Measurements from ENCODE around the gene ESRRA.
"Not testable (repeated sequence)": the region's sequence is repeated elsewhere in the genome, so short reads cannot be mapped to it uniquely, and the experiment has no call there.

The ESRRA gene

DNA sequence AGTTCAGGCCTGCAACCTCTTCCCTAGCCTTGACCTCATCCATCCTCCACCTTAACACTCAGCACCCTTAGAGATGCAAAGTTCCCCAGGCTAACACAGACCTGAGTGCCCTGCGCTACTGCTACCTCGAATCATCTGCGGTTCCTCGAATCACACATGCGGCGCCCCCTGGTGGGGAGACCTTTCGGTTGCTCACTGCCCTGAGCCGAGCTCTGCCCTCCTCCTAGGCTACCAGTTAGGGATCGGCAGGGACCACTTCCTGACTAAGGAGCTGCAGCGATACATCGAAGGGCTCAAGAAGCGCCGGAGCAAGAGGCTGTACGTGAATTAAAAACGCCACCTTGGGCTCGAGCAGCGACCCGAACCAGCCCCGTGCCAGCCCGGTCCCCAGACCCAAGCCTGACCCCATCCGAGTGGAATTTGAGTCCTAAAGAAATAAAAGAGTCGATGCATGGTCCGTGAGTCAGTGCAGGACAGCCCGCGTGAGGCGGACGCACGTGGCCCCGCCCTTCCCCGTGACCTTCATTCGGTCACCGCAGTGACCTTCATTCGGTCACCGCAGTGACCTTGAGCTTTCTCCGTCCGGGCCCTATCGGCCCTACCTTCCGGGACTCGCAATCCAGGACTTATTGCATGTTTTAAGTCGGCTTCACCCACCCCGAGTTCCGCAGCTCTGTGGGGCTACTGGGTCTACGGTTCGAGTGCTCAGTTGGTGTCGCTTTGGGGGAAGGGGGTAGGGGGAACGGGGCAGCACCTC lies 830 bp upstream of the ESRRA start:
- TF ChIP-seq, protein P1, sequence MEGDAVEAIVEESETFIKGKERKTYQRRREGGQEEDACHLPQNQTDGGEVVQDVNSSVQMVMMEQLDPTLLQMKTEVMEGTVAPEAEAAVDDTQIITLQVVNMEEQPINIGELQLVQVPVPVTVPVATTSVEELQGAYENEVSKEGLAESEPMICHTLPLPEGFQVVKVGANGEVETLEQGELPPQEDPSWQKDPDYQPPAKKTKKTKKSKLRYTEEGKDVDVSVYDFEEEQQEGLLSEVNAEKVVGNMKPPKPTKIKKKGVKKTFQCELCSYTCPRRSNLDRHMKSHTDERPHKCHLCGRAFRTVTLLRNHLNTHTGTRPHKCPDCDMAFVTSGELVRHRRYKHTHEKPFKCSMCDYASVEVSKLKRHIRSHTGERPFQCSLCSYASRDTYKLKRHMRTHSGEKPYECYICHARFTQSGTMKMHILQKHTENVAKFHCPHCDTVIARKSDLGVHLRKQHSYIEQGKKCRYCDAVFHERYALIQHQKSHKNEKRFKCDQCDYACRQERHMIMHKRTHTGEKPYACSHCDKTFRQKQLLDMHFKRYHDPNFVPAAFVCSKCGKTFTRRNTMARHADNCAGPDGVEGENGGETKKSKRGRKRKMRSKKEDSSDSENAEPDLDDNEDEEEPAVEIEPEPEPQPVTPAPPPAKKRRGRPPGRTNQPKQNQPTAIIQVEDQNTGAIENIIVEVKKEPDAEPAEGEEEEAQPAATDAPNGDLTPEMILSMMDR (IDR thresholded peaks at IDR 0.05; ENCODE audit: borderline replicate concordance, control extremely low read depth, extremely low read depth, insufficient read depth, missing control alignments), result peak; percentile 88
- peak; percentile 88 for DNase-seq (ENCODE audit: low spot score)
- in situ Hi-C loops (cut with MboI; ENCODE audit: low sequenced_read_pairs, unreplicated experiment), result no loop called here

DNA sequence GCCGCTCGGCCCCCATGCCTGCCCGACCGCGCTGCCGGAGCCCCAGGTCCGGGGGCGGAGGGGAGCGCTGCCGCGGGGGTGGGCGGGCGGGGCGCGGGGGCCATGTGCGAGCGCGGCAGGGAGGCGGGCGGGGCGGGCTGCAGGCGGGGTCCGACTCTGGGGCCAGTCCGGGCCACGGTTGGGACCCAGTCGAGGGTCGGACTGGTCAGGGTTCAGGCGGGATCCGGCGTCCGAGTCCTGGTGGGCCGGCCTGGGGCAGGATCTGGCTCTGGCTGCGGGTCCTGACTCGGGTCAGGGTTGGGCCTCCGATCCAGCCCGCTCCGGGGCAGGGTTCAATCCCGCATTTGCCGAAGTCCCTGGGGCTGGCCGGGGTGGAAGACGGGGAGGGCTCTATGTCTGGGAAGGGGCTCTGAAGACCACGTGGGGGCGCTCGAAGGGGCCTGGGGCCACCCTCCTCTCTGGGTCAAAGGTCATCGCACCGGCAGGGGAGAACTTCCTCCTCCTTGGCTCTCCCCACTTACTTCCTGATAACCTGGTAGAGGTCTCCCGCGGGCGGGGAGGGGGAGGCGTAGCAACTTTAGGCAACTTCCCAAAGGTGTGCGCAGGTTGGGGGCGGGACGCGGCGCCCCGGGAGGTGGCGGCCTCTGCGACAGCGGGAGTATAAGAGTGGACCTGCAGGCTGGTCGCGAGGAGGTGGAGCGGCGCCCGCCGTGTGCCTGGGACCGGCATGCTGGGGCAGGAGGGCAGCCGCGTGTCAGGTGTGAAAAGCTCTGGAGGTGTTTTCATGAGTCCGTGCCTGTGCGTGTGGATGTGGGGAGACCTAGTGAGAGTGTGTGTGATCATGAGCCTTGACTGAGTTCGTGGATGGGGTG lies 603 bp downstream of the ESRRA start:
- TF ChIP-seq, protein P1 (IDR thresholded peaks at IDR 0.05; ENCODE audit: borderline replicate concordance, control extremely low read depth, extremely low read depth, insufficient read depth, missing control alignments), result peak; percentile 43
- in situ Hi-C loops (cut with MboI; ENCODE audit: low sequenced_read_pairs, unreplicated experiment), result no loop called here
- no peak for DNase-seq (ENCODE audit: low spot score)

DNA sequence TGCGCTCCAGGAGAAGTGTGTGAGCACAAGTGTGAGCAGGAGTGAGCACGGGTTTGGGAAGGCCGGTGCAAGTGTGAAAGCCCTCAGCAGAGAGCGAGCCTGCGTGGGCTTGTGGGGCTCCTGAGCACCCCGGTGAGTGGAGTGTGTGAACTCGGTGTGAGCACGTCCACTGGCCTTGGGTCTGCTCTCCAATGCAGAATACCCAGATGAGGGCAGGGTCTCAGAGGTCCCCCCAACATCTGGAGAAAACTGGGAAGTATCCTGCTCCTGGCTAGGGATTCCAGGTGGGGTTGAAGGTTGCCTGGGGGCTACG lies 1.2 kb downstream of the ESRRA start:
- TF ChIP-seq, protein P1 (IDR thresholded peaks at IDR 0.05; ENCODE audit: borderline replicate concordance, control extremely low read depth, extremely low read depth, insufficient read depth, missing control alignments), result no peak
- in situ Hi-C loops (cut with MboI; ENCODE audit: low sequenced_read_pairs, unreplicated experiment), result no loop called here
- no peak for DNase-seq (ENCODE audit: low spot score)

DNA sequence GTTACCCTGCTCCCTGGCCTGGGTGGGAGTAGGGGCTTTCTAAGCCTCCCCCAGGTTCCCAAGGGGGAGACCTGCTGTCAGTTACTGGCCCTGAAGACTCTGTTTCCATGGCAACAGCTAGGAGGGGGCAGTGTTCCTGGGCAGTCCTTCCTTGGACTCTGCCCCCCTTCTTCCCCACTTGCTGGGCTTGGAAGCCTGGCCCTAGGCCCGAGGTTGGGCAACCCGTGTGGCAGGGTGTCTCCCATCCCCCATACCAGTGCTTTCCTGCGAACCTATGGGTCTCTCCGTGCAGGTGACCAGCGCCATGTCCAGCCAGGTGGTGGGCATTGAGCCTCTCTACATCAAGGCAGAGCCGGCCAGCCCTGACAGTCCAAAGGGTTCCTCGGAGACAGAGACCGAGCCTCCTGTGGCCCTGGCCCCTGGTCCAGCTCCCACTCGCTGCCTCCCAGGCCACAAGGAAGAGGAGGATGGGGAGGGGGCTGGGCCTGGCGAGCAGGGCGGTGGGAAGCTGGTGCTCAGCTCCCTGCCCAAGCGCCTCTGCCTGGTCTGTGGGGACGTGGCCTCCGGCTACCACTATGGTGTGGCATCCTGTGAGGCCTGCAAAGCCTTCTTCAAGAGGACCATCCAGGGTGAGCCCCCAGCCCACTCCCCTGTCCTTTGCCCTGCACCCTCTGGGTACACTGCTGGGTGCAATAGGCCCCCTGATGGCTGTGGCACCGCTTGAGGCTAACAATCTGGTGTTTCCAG lies 1.7 kb downstream of the ESRRA start:
- TF ChIP-seq, protein P1 (IDR thresholded peaks at IDR 0.05; ENCODE audit: borderline replicate concordance, control extremely low read depth, extremely low read depth, insufficient read depth, missing control alignments), result no peak
- no peak for DNase-seq (ENCODE audit: low spot score)
- in situ Hi-C loops (cut with MboI; ENCODE audit: low sequenced_read_pairs, unreplicated experiment), result no loop called here

DNA sequence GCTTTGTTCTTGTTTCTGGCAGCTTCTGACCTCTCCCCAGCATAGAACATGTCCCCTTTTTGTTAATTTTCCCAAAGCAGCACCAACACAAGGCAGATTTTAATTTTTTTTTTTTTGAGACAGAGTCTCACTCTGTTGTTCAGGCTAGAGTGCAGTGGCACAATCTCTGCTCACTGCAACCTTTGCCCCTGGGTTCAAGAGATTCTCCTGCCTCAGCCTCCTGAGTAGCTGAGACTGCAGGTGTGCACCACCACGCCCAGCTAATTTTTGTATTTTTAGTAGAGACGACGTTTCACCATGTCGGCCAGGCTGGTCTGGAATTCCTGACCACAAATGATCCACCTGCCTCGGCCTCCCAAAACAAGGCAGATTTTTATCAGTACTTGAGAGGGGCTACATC lies 2.5 kb downstream of the ESRRA start:
- in situ Hi-C loops (cut with MboI; ENCODE audit: low sequenced_read_pairs, unreplicated experiment); DNase-seq (ENCODE audit: low spot score): not testable (repeated sequence)

DNA sequence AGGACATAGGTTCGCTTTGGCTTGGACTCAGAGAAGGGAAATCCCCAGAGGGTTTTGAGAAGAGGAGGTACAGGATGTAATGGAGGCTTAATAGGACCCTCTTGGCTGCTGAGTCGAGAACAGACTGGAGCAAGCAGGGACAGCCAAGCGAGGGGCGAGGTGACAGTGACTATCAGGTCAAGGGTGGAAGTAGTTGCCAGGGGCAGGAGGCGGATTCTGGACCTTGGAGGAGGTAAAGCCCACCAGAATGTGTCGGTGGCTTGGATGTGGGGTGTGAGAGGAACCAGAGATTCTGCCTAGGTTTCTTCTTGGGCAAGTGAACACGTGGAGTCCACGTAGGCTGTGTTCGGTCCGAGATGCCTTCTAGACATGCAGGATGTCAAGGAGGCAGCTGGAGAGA lies 7.6 kb downstream of the ESRRA start:
- in situ Hi-C loops (cut with MboI; ENCODE audit: low sequenced_read_pairs, unreplicated experiment), result no loop called here
- no peak for DNase-seq (ENCODE audit: low spot score)
- TF ChIP-seq, protein P1 (IDR thresholded peaks at IDR 0.05; ENCODE audit: borderline replicate concordance, control extremely low read depth, extremely low read depth, insufficient read depth, missing control alignments), result no peak
